Activated naive CD4-positive, alpha-beta T cell treated with anti-CD3 and anti-CD28 coated beads, Interleukin-2, amount 50 U/mL, for 16 hours (primary cell): Measurements from ENCODE around the gene LRMDA.
"Not testable (repeated sequence)": the region's sequence is repeated elsewhere in the genome, so short reads cannot be mapped to it uniquely, and the experiment has no call there.

ENCODE experiments used
- DNase-seq: peaks from one replicate; pipeline ENCODE4 v3.0.0-alpha.2; 2020

The LRMDA gene

GRCh38 chr10:75508814-75509306 is 77.4 kb downstream of the LRMDA start:
- DNase-seq: no peak

- DNase-seq: no peak
Measured at GRCh38 chr10:75509706-75510105, 78.3 kb downstream of the LRMDA start.

GRCh38 chr10:75511011-75511410 is 79.6 kb downstream of the LRMDA start:
- no peak for DNase-seq

GRCh38 chr10:75512203-75512933 is 80.9 kb downstream of the LRMDA start:
- DNase-seq: no peak

GRCh38 chr10:75513292-75513885 is 82.0 kb downstream of the LRMDA start:
- no peak for DNase-seq

- DNase-seq: no peak
Measured at GRCh38 chr10:75514830-75515229, 83.4 kb downstream of the LRMDA start.

- DNase-seq: not testable (repeated sequence)
Measured at GRCh38 chr10:75516154-75516553, 84.7 kb downstream of the LRMDA start.

GRCh38 chr10:75519213-75519612 is 87.8 kb downstream of the LRMDA start:
- not testable (repeated sequence) for DNase-seq

GRCh38 chr10:75521194-75521829 is 89.9 kb downstream of the LRMDA start:
- DNase-seq: not testable (repeated sequence)

GRCh38 chr10:75525067-75525466 is 93.6 kb downstream of the LRMDA start:
- DNase-seq: no peak

- DNase-seq: no peak
Measured at GRCh38 chr10:75525646-75526045, 94.2 kb downstream of the LRMDA start.

- DNase-seq: no peak
Measured at GRCh38 chr10:75527542-75527941, 96.1 kb downstream of the LRMDA start.

GRCh38 chr10:75528392-75528791 is 97.0 kb downstream of the LRMDA start:
- no peak for DNase-seq

GRCh38 chr10:75530299-75530698 is 98.9 kb downstream of the LRMDA start:
- DNase-seq: no peak

GRCh38 chr10:75531571-75532031 is 100.2 kb downstream of the LRMDA start:
- DNase-seq: no peak

GRCh38 chr10:75532253-75532924 is 101.0 kb downstream of the LRMDA start:
- DNase-seq: no peak

- no peak for DNase-seq
Measured at GRCh38 chr10:75538144-75538543, 106.7 kb downstream of the LRMDA start.

GRCh38 chr10:75538765-75539164 is 107.3 kb downstream of the LRMDA start:
- no peak for DNase-seq

GRCh38 chr10:75540357-75540966 is 109.0 kb downstream of the LRMDA start:
- no peak for DNase-seq

GRCh38 chr10:75540981-75541380 is 109.6 kb downstream of the LRMDA start:
- no peak for DNase-seq

GRCh38 chr10:75541411-75541810 is 110.0 kb downstream of the LRMDA start:
- no peak for DNase-seq

- no peak for DNase-seq
Measured at GRCh38 chr10:75542084-75542483, 110.7 kb downstream of the LRMDA start.

GRCh38 chr10:75542906-75543305 is 111.5 kb downstream of the LRMDA start:
- DNase-seq: no peak
